GM10248 (cell line): Measurements from ENCODE around the gene UCHL1.
"Not testable (repeated sequence)": the region's sequence is repeated elsewhere in the genome, so short reads cannot be mapped to it uniquely, and the experiment has no call there.

Experiments
- CTCF ChIA-PET: fragments of 300-600 bp; sonication (Branson Sonifier 250); formaldehyde crosslinking; extraction: SDS; loops from one replicate; lab custom pipeline; 2021; ENCODE audit warnings: antibody characterized with exemption; lab: Yijun Ruan, JAX
- POLR2A ChIA-PET: fragments of 350-650 bp; sonication (Branson Sonifier 250); formaldehyde crosslinking; extraction: SDS; loops from one replicate; lab custom pipeline; 2020; ENCODE audit warnings: antibody characterized with exemption; lab: Yijun Ruan, JAX
- DNase-seq: peaks from one replicate; pipeline ENCODE4 v3.0.0; 2012; ENCODE audit errors: extremely low spot score
- TF ChIP-seq, protein P1 (sequence below): IDR thresholded peaks from 2 replicates; pipeline ENCODE4 v1.5.1; 2012; ENCODE audit warnings: mild to moderate bottlenecking, low read depth; ENCODE audit errors: extremely low read depth, missing control alignments, control extremely low read depth

UCHL1 gene

DNA sequence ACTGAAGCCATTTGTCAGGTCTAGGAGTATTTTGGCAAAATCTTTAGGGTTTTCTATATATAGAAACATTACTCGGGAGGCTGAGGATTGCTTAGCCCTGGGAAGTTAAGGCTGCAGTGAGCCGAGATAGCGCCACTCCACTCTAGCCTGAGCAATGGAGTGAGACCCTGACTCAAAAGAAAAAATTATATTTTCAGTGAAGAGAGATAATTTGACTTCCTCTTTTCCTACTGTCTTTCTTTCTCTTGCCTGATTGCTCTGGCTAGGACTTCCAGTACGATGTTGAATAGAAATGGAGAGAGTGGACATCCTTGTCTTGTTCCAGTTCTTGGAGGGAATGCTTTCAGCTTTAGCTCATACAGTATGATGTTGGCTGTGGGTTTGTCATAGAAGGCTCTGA lies 44.4 kb downstream of the UCHL1 start:
- TF ChIP-seq, protein P1, sequence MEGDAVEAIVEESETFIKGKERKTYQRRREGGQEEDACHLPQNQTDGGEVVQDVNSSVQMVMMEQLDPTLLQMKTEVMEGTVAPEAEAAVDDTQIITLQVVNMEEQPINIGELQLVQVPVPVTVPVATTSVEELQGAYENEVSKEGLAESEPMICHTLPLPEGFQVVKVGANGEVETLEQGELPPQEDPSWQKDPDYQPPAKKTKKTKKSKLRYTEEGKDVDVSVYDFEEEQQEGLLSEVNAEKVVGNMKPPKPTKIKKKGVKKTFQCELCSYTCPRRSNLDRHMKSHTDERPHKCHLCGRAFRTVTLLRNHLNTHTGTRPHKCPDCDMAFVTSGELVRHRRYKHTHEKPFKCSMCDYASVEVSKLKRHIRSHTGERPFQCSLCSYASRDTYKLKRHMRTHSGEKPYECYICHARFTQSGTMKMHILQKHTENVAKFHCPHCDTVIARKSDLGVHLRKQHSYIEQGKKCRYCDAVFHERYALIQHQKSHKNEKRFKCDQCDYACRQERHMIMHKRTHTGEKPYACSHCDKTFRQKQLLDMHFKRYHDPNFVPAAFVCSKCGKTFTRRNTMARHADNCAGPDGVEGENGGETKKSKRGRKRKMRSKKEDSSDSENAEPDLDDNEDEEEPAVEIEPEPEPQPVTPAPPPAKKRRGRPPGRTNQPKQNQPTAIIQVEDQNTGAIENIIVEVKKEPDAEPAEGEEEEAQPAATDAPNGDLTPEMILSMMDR: no peak
- CTCF ChIA-PET: interaction anchor here (1.7 kb wide), 1 partner anchor 19 kb away, joined by 9 read pairs; no protein-coding TSS in a partner anchor
- POLR2A ChIA-PET: no interaction called here
- DNase-seq: no peak

- TF ChIP-seq, protein P1: no peak
- POLR2A ChIA-PET: no interaction called here
- CTCF ChIA-PET: interaction anchor here (1.3 kb wide), 1 partner anchor 9 kb away, joined by 3 read pairs; no protein-coding TSS in a partner anchor
- DNase-seq: no peak
Measured at GRCh38 chr4:41303372-41304118, 46.8 kb downstream of the UCHL1 start.

GRCh38 chr4:41304221-41304620 lies 47.5 kb downstream of the UCHL1 start:
- no peak for DNase-seq
- TF ChIP-seq, protein P1: no peak
- CTCF ChIA-PET: interaction anchor here (1.3 kb wide), 1 partner anchor 10 kb away, joined by 3 read pairs; no protein-coding TSS in a partner anchor
- POLR2A ChIA-PET: no interaction called here

GRCh38 chr4:41305476-41305875 lies 48.7 kb downstream of the UCHL1 start:
- ChIA-PET POLR2A (no interaction called here), CTCF (no interaction called here)
- TF ChIP-seq, protein P1: no peak
- no peak for DNase-seq

- no peak for DNase-seq
- POLR2A ChIA-PET: no interaction called here
- CTCF ChIA-PET: interaction anchor here (1.6 kb wide), 2 partner anchors 10 to 27 kb away, joined by 4 read pairs; no protein-coding TSS in a partner anchor
- TF ChIP-seq, protein P1: no peak
Measured at GRCh38 chr4:41307638-41308037, 50.9 kb downstream of the UCHL1 start.

DNA sequence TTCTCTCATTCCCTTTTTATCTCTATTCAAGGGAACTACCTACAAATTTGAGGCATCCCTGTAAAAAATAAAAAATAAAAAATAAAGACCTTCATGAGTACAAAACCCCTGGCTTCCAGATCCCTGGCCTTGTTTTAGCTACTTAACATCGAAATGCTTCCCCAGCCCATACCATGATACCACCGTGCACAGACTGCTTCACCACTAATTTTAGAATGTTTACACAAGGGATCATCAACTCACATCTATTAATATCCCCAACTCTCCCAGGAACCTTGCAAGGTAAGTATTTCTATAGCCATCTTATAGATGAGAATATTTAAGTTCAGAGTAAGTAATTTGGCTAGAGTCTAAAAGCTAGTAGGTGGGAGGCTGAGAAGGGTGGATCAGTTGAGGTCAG lies 51.7 kb downstream of the UCHL1 start:
- POLR2A ChIA-PET: no interaction called here
- CTCF ChIA-PET: interaction anchor here (1.6 kb wide), 2 partner anchors 9 to 27 kb away, joined by 4 read pairs; no protein-coding TSS in a partner anchor
- TF ChIP-seq, protein P1: no peak
- no peak for DNase-seq

DNA sequence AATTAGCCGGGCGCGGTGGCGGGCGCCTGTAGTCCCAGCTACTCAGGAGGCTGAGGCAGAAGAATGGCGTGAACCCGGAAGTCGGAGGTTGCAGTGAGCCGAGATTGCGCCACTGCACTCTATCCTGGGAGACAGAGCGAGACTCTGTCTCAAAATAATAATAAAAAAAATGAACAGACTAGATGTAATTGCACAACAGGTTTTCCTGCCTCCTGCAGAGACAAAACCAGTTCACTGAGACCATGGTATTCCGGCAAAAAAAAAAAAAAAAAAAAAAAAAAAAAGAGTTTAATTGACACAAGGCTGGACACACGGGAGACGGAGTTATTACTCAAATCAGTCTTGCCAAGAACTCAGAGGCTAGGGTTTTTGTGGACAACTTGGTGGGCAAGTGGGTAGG lies 58.7 kb downstream of the UCHL1 start:
- CTCF ChIA-PET: interaction anchor here (2.0 kb wide), 1 partner anchor 35 kb away, joined by 6 read pairs; no protein-coding TSS in a partner anchor
- DNase-seq: not testable (repeated sequence)

More for the DNA sequence above, 58.7 kb downstream of the UCHL1 start:
- POLR2A ChIA-PET: not testable (repeated sequence)
